Ovary (tissue), 3 donors: Measurements from ENCODE around the gene TDRKH.

Source experiments
- EP300 ChIP-seq: sonication (generic); formaldehyde crosslinking; IDR thresholded peaks from one replicate; pipeline ENCODE4 v1.6.1; 2017; ENCODE audit warnings: antibody characterized with exemption
- POLR2A ChIP-seq: fragments of 450-650 bp; IDR thresholded peaks from one replicate; pipeline ENCODE4 v1.6.1; 2017; ENCODE audit warnings: antibody characterized with exemption, mild to moderate bottlenecking, moderate library complexity
- TF ChIP-seq, protein P1 (sequence below), 3 donors: fragments of 450-650 bp in 2 of 3; fragments of 200-600 bp in 1 of 3; IDR thresholded peaks; one replicate each; pipeline versions ENCODE4 v1.5.1 to v1.8.0; 2016 to 2022; ENCODE audit warnings: antibody characterized with exemption in 3 of 3, mild to moderate bottlenecking in 1 of 3
- donor health status: DM: no; HTN: no; CAD: no.

GRCh38 chr1:151776665-151777062 is 13.6 kb downstream of the TDRKH start:
- TF ChIP-seq POLR2A: no peak
- TF ChIP-seq, protein P1, sequence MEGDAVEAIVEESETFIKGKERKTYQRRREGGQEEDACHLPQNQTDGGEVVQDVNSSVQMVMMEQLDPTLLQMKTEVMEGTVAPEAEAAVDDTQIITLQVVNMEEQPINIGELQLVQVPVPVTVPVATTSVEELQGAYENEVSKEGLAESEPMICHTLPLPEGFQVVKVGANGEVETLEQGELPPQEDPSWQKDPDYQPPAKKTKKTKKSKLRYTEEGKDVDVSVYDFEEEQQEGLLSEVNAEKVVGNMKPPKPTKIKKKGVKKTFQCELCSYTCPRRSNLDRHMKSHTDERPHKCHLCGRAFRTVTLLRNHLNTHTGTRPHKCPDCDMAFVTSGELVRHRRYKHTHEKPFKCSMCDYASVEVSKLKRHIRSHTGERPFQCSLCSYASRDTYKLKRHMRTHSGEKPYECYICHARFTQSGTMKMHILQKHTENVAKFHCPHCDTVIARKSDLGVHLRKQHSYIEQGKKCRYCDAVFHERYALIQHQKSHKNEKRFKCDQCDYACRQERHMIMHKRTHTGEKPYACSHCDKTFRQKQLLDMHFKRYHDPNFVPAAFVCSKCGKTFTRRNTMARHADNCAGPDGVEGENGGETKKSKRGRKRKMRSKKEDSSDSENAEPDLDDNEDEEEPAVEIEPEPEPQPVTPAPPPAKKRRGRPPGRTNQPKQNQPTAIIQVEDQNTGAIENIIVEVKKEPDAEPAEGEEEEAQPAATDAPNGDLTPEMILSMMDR (IDR thresholded peaks at IDR 0.05): no peak
- no peak for TF ChIP-seq EP300
